ENCODE results near the gene PDZRN3. TPM values are rescaled to one million over a fixed set of nuclear protein-coding genes. Genes with fewer than 3 reads are reported as not detected.

The PDZRN3 gene
- total and polyA plus RNA-seq, 2 donors (not counting 3 experiments of a cell fraction or from before 2014, with no cell fraction given) = not detected

GRCh38 chr3:73492186-73492585, 132.6 kb downstream of the PDZRN3 start:
- CTCF ChIA-PET = no interaction called here
- no peaks in the 10 kb centered on the region for H3K79me2 ChIP-seq (ENCODE audit: control insufficient read depth, insufficient read depth, low read length)
- H3K27ac ChIP-seq (ENCODE audit: insufficient read depth, low read depth, low read length) = no peak overlapping the region
- BruUV-seq (replicated peaks) = no TSS peak
- H2AFZ ChIP-seq (ENCODE audit: low read depth, low read length) = no peak overlapping the region
- POLR2A ChIA-PET = no interaction called here
- H4K20me1 ChIP-seq (replicated peaks; ENCODE audit: control insufficient read depth, extremely low read depth, insufficient read depth, low read length) = no peaks in the 10 kb centered on the region
- no peaks in the 10 kb centered on the region for H3K9me3 ChIP-seq (replicated peaks; ENCODE audit: control insufficient read depth, insufficient read depth, low read length)
- no peaks in the 10 kb centered on the region for H3K27me3 ChIP-seq (ENCODE audit: control insufficient read depth in 2 of 2, insufficient read depth in 2 of 2, low read length in 2 of 2)
- no peak overlapping the region for H3K4me3 ChIP-seq (replicated peaks in 1 of 3; ENCODE audit: insufficient read depth in 1 of 3, low read depth in 1 of 3, low read length in 3 of 3)
- H3K9ac ChIP-seq (replicated peaks; ENCODE audit: extremely low read depth, insufficient read depth, low read length) = no peak overlapping the region
- H3K4me1 ChIP-seq (ENCODE audit: control insufficient read depth, extremely low read depth, insufficient read depth, low read length) = no peaks in the 10 kb centered on the region
- no peak for DNase-seq (ENCODE audit: low read depth, low spot score)
- intact Hi-C loops (cut with micrococcal nuclease) = no loop called here
- no peaks in the 10 kb centered on the region for H3K36me3 ChIP-seq (ENCODE audit: control insufficient read depth in 2 of 2, extremely low read depth in 1 of 2, insufficient read depth in 2 of 2, low read length in 2 of 2)
- dilution Hi-C loops (cut with MboI; ENCODE audit: extremely low pct_ligation_motif_present, low sequenced_read_pairs) = no loop called here
- no peak for FAIRE-seq
- no peak overlapping the region for H3K4me2 ChIP-seq (ENCODE audit: insufficient read depth, low read length)
- TF ChIP-seq MAX (IDR thresholded peaks at IDR 0.05; ENCODE audit: insufficient read depth, insufficient read length) (no peak), MYC (IDR thresholded peaks at IDR 0.05; ENCODE audit: low read depth, low read length) (no peak), JUN (IDR thresholded peaks at IDR 0.05; ENCODE audit: borderline replicate concordance, insufficient read depth, insufficient read length, low read depth) (no peak), EZH2 (IDR thresholded peaks at IDR 0.05; ENCODE audit: borderline replicate concordance, low read depth, low read length, severe bottlenecking) (no peak), POLR2AphosphoS5 (IDR thresholded peaks at IDR 0.05; ENCODE audit: insufficient read depth, low read depth, low read length) (no peak), POLR2A (IDR thresholded peaks at IDR 0.05; ENCODE audit: low read depth, low read length) (no peak), FOS (IDR thresholded peaks at IDR 0.05; ENCODE audit: borderline replicate concordance, insufficient read depth, low read length) (no peak), GATA2 (IDR thresholded peaks at IDR 0.05; ENCODE audit: insufficient read depth, insufficient read length, low read depth, low read length) (no peak)
- TF ChIP-seq, protein P1, sequence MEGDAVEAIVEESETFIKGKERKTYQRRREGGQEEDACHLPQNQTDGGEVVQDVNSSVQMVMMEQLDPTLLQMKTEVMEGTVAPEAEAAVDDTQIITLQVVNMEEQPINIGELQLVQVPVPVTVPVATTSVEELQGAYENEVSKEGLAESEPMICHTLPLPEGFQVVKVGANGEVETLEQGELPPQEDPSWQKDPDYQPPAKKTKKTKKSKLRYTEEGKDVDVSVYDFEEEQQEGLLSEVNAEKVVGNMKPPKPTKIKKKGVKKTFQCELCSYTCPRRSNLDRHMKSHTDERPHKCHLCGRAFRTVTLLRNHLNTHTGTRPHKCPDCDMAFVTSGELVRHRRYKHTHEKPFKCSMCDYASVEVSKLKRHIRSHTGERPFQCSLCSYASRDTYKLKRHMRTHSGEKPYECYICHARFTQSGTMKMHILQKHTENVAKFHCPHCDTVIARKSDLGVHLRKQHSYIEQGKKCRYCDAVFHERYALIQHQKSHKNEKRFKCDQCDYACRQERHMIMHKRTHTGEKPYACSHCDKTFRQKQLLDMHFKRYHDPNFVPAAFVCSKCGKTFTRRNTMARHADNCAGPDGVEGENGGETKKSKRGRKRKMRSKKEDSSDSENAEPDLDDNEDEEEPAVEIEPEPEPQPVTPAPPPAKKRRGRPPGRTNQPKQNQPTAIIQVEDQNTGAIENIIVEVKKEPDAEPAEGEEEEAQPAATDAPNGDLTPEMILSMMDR (IDR thresholded peaks at IDR 0.05; ENCODE audit: extremely low read depth in 1 of 2, insufficient read depth in 1 of 2, low read depth in 1 of 2, low read length in 2 of 2) = no peak
- no peaks in the 10 kb centered on the region for H3K9me1 ChIP-seq (replicated peaks; ENCODE audit: control insufficient read depth, extremely low read depth, insufficient read depth, low read length)
